ENCODE measurements around the gene SART3. TPM values are rescaled to one million over a fixed set of nuclear protein-coding genes. Genes with fewer than 3 reads are reported as not detected.

Gene SART3
- total RNA-seq, 4 donors from 2014 or later: 37.0 to 68.7 (median 48.2) TPM

- Histone ChIP-seq H3K27ac (no peak overlapping the region), H3K27me3 (no peaks in the 10 kb centered on the region), H3K4me3 (no peak overlapping the region), H3K9me3 (no peaks in the 10 kb centered on the region), H3K36me3 (peaks cover 0 to 21% (median 1%) of the 10 kb centered on the region in 3 donors), H3K4me1 (no peaks in the 10 kb centered on the region)
- no peak for DNase-seq
- TF ChIP-seq CTCF (IDR thresholded peaks at IDR 0.05) (no peak), POLR2A (IDR thresholded peaks at IDR 0.05) (no peak)
- 2 to 33% methylated on average over 2 of the region's 2 CpGs for WGBS, 2 donors
- intact Hi-C loops (cut with DNase I): loop anchor here (10.0 kb wide), 1 partner anchor 291 kb away; no protein-coding TSS in a partner anchor
Measured at GRCh38 chr12:108573317-108573716, 12.3 kb upstream of the SART3 start.

- Histone ChIP-seq H3K27me3 (no peaks in the 10 kb centered on the region), H3K36me3 (peaks cover 0 to 31% (median 12%) of the 10 kb centered on the region in 3 donors), H3K9me3 (no peaks in the 10 kb centered on the region), H3K27ac (no peak overlapping the region), H3K4me1 (peaks cover 0 to 8% (median 0%) of the 10 kb centered on the region in 3 donors), H3K4me3 (no peak overlapping the region)
- TF ChIP-seq POLR2A (IDR thresholded peaks at IDR 0.05) (no peak), CTCF (IDR thresholded peaks at IDR 0.05) (no peak)
- intact Hi-C loops (cut with DNase I): loop anchor here (10.0 kb wide), 1 partner anchor 293 kb away; no protein-coding TSS in a partner anchor
- DNase-seq: no peak
- 48 to 49% methylated on average over 7 of the region's 8 CpGs for WGBS, 2 donors
Measured at GRCh38 chr12:108572166-108572790, 11.3 kb upstream of the SART3 start.

GRCh38 chr12:108571609-108572165 lies 10.7 kb upstream of the SART3 start:
- H3K27me3 ChIP-seq: no peaks in the 10 kb centered on the region
- no peak overlapping the region for H3K27ac ChIP-seq
- peaks cover 0 to 14% (median 0%) of the 10 kb centered on the region in 3 donors for H3K4me1 ChIP-seq
- peaks cover 0 to 37% (median 18%) of the 10 kb centered on the region in 3 donors for H3K36me3 ChIP-seq
- no peak for DNase-seq
- H3K9me3 ChIP-seq: no peaks in the 10 kb centered on the region
- H3K4me3 ChIP-seq: no peak overlapping the region
- intact Hi-C loops (cut with DNase I): loop anchor here (10.0 kb wide), 1 partner anchor 293 kb away; no protein-coding TSS in a partner anchor
- WGBS, 2 donors: 83 to 85% methylated on average over 5 to 7 of the region's 8 CpGs
- TF ChIP-seq CTCF (IDR thresholded peaks at IDR 0.05): no peak
- TF ChIP-seq POLR2A (IDR thresholded peaks at IDR 0.05): no peak

GRCh38 chr12:108570743-108571608 lies 10.0 kb upstream of the SART3 start:
- H3K36me3 ChIP-seq: peaks cover 0 to 44% (median 21%) of the 10 kb centered on the region in 3 donors
- no peak for TF ChIP-seq CTCF (IDR thresholded peaks at IDR 0.05)
- TF ChIP-seq POLR2A (IDR thresholded peaks at IDR 0.05): no peak
- intact Hi-C loops (cut with DNase I): loop anchor here (10.0 kb wide), 1 partner anchor 294 kb away; no protein-coding TSS in a partner anchor
- DNase-seq: no peak
- peaks cover 1 to 21% (median 2%) of the 10 kb centered on the region in 3 donors for H3K4me1 ChIP-seq
- no peaks in the 10 kb centered on the region for H3K9me3 ChIP-seq
- H3K27me3 ChIP-seq: no peaks in the 10 kb centered on the region
- no peak overlapping the region for H3K4me3 ChIP-seq
- no peak overlapping the region for H3K27ac ChIP-seq
- 45 to 67% methylated on average over 1 to 3 of the region's 3 CpGs for WGBS, 2 donors

All from esophagus squamous epithelium (tissue), 5 donors.